ENCODE measurements around the gene CAMK1D.

The CAMK1D gene

GRCh38 chr10:12602521-12602920 is 253.2 kb downstream of the CAMK1D start:
- WGBS, 2 experiments = 70 to 88% methylated on average over 6 to 7 of the region's 7 CpGs
- H3K27me3 ChIP-seq (ENCODE audit: control insufficient read depth, insufficient read depth, low read length, poor library complexity, severe bottlenecking) = no peaks in the 10 kb centered on the region
- H3K9me3 ChIP-seq (ENCODE audit: control insufficient read depth, low read length) = no peaks in the 10 kb centered on the region
- H3K4me3 ChIP-seq (ENCODE audit: insufficient read depth, low read depth, low read length) = no peak overlapping the region
- no peaks in the 10 kb centered on the region for H3K36me3 ChIP-seq (ENCODE audit: control insufficient read depth, insufficient read depth, low read length)
- H3K4me1 ChIP-seq (ENCODE audit: control insufficient read depth, insufficient read depth, low read length) = no peaks in the 10 kb centered on the region
- H3K27ac ChIP-seq (ENCODE audit: insufficient read depth, low read depth, low read length, poor library complexity, severe bottlenecking) = no peak overlapping the region

- 95 to 96% methylated on average over 11 of the region's 11 CpGs for WGBS, 2 experiments
Measured at GRCh38 chr10:12603766-12604470, 254.6 kb downstream of the CAMK1D start.

GRCh38 chr10:12605580-12606405 is 256.4 kb downstream of the CAMK1D start:
- Histone ChIP-seq H3K4me1 (ENCODE audit: control insufficient read depth, insufficient read depth, low read length) (no peaks in the 10 kb centered on the region), H3K9me3 (ENCODE audit: control insufficient read depth, low read length) (no peaks in the 10 kb centered on the region), H3K27me3 (ENCODE audit: control insufficient read depth, insufficient read depth, low read length, poor library complexity, severe bottlenecking) (no peaks in the 10 kb centered on the region), H3K27ac (ENCODE audit: insufficient read depth, low read depth, low read length, poor library complexity, severe bottlenecking) (no peak overlapping the region), H3K36me3 (ENCODE audit: control insufficient read depth, insufficient read depth, low read length) (no peaks in the 10 kb centered on the region), H3K4me3 (ENCODE audit: insufficient read depth, low read depth, low read length) (no peak overlapping the region)
- 84 to 86% methylated on average over 27 of the region's 27 CpGs for WGBS, 2 experiments

More at GRCh38 chr10:12603766-12604470, 254.6 kb downstream of the CAMK1D start:
- H3K4me3 ChIP-seq (ENCODE audit: insufficient read depth, low read depth, low read length) = no peak overlapping the region
- H3K27ac ChIP-seq (ENCODE audit: insufficient read depth, low read depth, low read length, poor library complexity, severe bottlenecking) = no peak overlapping the region
- no peaks in the 10 kb centered on the region for H3K27me3 ChIP-seq (ENCODE audit: control insufficient read depth, insufficient read depth, low read length, poor library complexity, severe bottlenecking)
- H3K36me3 ChIP-seq (ENCODE audit: control insufficient read depth, insufficient read depth, low read length) = no peaks in the 10 kb centered on the region
- no peaks in the 10 kb centered on the region for H3K4me1 ChIP-seq (ENCODE audit: control insufficient read depth, insufficient read depth, low read length)
- H3K9me3 ChIP-seq (ENCODE audit: control insufficient read depth, low read length) = no peaks in the 10 kb centered on the region

GRCh38 chr10:12606461-12606860 is 257.1 kb downstream of the CAMK1D start:
- Histone ChIP-seq H3K27me3 (ENCODE audit: control insufficient read depth, insufficient read depth, low read length, poor library complexity, severe bottlenecking) (no peaks in the 10 kb centered on the region), H3K4me3 (ENCODE audit: insufficient read depth, low read depth, low read length) (no peak overlapping the region), H3K27ac (ENCODE audit: insufficient read depth, low read depth, low read length, poor library complexity, severe bottlenecking) (no peak overlapping the region), H3K4me1 (ENCODE audit: control insufficient read depth, insufficient read depth, low read length) (no peaks in the 10 kb centered on the region), H3K9me3 (ENCODE audit: control insufficient read depth, low read length) (no peaks in the 10 kb centered on the region), H3K36me3 (ENCODE audit: control insufficient read depth, insufficient read depth, low read length) (no peaks in the 10 kb centered on the region)
- 93 to 95% methylated on average over 12 of the region's 12 CpGs for WGBS, 2 experiments

GRCh38 chr10:12608761-12609160 is 259.4 kb downstream of the CAMK1D start:
- Histone ChIP-seq H3K4me1 (ENCODE audit: control insufficient read depth, insufficient read depth, low read length) (no peaks in the 10 kb centered on the region), H3K9me3 (ENCODE audit: control insufficient read depth, low read length) (no peaks in the 10 kb centered on the region), H3K27ac (ENCODE audit: insufficient read depth, low read depth, low read length, poor library complexity, severe bottlenecking) (no peak overlapping the region), H3K36me3 (ENCODE audit: control insufficient read depth, insufficient read depth, low read length) (no peaks in the 10 kb centered on the region), H3K4me3 (ENCODE audit: insufficient read depth, low read depth, low read length) (no peak overlapping the region), H3K27me3 (ENCODE audit: control insufficient read depth, insufficient read depth, low read length, poor library complexity, severe bottlenecking) (no peaks in the 10 kb centered on the region)
- 90 to 92% methylated on average over 6 of the region's 6 CpGs for whole genome bisulfite sequencing, 2 experiments

GRCh38 chr10:12609435-12609834 is 260.1 kb downstream of the CAMK1D start:
- 88 to 91% methylated on average over 7 of the region's 7 CpGs for WGBS, 2 experiments
- H3K27ac ChIP-seq (ENCODE audit: insufficient read depth, low read depth, low read length, poor library complexity, severe bottlenecking) = no peak overlapping the region
- no peaks in the 10 kb centered on the region for H3K36me3 ChIP-seq (ENCODE audit: control insufficient read depth, insufficient read depth, low read length)
- H3K4me1 ChIP-seq (ENCODE audit: control insufficient read depth, insufficient read depth, low read length) = no peaks in the 10 kb centered on the region
- no peak overlapping the region for H3K4me3 ChIP-seq (ENCODE audit: insufficient read depth, low read depth, low read length)
- no peaks in the 10 kb centered on the region for H3K27me3 ChIP-seq (ENCODE audit: control insufficient read depth, insufficient read depth, low read length, poor library complexity, severe bottlenecking)
- H3K9me3 ChIP-seq (ENCODE audit: control insufficient read depth, low read length) = no peaks in the 10 kb centered on the region

GRCh38 chr10:12613136-12613535 is 263.8 kb downstream of the CAMK1D start:
- Histone ChIP-seq H3K27me3 (ENCODE audit: control insufficient read depth, insufficient read depth, low read length, poor library complexity, severe bottlenecking) (no peaks in the 10 kb centered on the region), H3K4me3 (ENCODE audit: insufficient read depth, low read depth, low read length) (no peak overlapping the region), H3K9me3 (ENCODE audit: control insufficient read depth, low read length) (no peaks in the 10 kb centered on the region), H3K36me3 (ENCODE audit: control insufficient read depth, insufficient read depth, low read length) (no peaks in the 10 kb centered on the region), H3K4me1 (ENCODE audit: control insufficient read depth, insufficient read depth, low read length) (no peaks in the 10 kb centered on the region), H3K27ac (ENCODE audit: insufficient read depth, low read depth, low read length, poor library complexity, severe bottlenecking) (no peak overlapping the region)
- WGBS, 2 experiments = 91% methylated on average over 5 of the region's 5 CpGs

- no peak overlapping the region for H3K27ac ChIP-seq (ENCODE audit: insufficient read depth, low read depth, low read length, poor library complexity, severe bottlenecking)
- no peaks in the 10 kb centered on the region for H3K36me3 ChIP-seq (ENCODE audit: control insufficient read depth, insufficient read depth, low read length)
- no peaks in the 10 kb centered on the region for H3K27me3 ChIP-seq (ENCODE audit: control insufficient read depth, insufficient read depth, low read length, poor library complexity, severe bottlenecking)
- H3K9me3 ChIP-seq (ENCODE audit: control insufficient read depth, low read length) = no peaks in the 10 kb centered on the region
- WGBS, 2 experiments = 87 to 96% methylated on average over 5 to 8 of the region's 9 CpGs
- no peak overlapping the region for H3K4me3 ChIP-seq (ENCODE audit: insufficient read depth, low read depth, low read length)
- no peaks in the 10 kb centered on the region for H3K4me1 ChIP-seq (ENCODE audit: control insufficient read depth, insufficient read depth, low read length)
Measured at GRCh38 chr10:12614177-12614995, 265.0 kb downstream of the CAMK1D start.

- Histone ChIP-seq H3K9me3 (ENCODE audit: control insufficient read depth, low read length) (no peaks in the 10 kb centered on the region), H3K27me3 (ENCODE audit: control insufficient read depth, insufficient read depth, low read length, poor library complexity, severe bottlenecking) (no peaks in the 10 kb centered on the region), H3K4me3 (ENCODE audit: insufficient read depth, low read depth, low read length) (no peak overlapping the region), H3K27ac (ENCODE audit: insufficient read depth, low read depth, low read length, poor library complexity, severe bottlenecking) (no peak overlapping the region), H3K36me3 (ENCODE audit: control insufficient read depth, insufficient read depth, low read length) (no peaks in the 10 kb centered on the region), H3K4me1 (ENCODE audit: control insufficient read depth, insufficient read depth, low read length) (no peaks in the 10 kb centered on the region)
- WGBS, 2 experiments = 90 to 95% methylated on average over 17 of the region's 17 CpGs
Measured at GRCh38 chr10:12615296-12616220, 266.2 kb downstream of the CAMK1D start.
